CD4-positive, alpha-beta T cell treated with Interleukin-6 for 4 hours (primary cell): ENCODE results near the gene FAM222A.
A peak's percentile ranks its signal among the peaks of the same experiment; 100 is the strongest.

Experiments
- DNase-seq: peaks from one replicate; pipeline ENCODE4 v3.0.0-alpha.2; 2020; ENCODE audit warnings: mixed read lengths

Gene FAM222A

DNA sequence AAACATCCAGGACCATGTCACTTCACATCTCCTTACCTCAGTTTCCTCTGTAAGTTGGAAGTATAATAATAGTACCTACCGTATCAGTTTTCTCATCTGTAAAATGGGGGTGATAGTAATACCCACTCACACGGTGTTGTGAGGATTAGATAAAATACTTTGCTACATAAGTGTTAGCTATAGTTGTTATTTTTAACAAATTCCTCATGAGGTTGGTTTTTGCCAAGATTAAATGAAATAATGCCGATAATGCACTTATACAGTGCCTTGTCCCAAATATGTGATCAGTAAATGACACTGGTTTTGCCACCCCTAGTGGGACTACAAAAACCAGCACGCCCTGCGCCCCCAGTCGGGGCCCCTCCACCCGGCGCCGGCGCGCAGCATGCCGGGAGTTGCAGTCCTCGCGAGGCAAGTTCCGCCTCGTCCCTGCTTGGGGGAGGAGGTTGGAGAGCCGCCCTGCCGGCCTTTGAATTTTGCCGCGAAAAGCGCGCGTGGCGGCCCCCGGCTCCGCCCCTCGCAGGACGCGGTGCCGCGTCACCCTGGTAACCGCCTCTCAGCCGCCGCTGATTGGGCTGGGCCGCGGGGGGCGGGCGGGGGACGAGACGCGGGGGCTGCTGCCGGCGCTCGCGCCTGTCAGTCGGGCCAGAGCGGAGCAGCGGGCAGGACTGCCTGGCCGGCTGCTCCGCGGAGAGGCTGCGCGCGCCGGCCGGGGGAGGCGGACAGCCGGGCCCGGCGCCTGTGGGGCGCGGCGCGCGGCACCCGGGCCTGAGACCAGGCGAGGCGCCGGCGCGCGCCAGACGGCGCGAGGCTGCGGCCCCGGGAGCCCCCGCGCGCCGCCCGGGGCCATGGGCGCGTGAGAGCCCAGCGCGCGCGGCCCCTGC, at the start of gene FAM222A:
Gene FAM222A (plus strand): TSS at position 639 of the 884 bp plus-strand sequence. CDS start 30,322 bp downstream, outside the sequence.
- peak; percentile 98 for DNase-seq

DNA sequence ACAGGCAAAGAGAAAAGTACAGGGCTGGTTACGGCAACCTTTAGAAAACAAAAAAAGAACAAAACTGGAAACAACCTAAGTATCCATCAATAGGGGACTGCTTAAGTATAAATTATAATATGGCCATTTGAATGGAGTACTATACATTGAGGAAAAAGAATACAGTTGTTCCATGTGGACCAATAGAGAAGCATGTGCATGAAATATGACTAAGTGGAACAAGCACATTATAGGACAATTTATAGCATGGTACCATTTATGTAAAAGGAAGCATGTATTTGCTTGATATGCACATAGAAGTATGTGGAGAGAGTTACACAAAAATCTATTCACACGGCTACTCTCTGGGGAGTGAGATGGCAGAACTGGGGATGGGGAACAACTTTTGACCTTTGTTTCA, 49.2 kb upstream of the FAM222A start:
- no peak for DNase-seq

DNA sequence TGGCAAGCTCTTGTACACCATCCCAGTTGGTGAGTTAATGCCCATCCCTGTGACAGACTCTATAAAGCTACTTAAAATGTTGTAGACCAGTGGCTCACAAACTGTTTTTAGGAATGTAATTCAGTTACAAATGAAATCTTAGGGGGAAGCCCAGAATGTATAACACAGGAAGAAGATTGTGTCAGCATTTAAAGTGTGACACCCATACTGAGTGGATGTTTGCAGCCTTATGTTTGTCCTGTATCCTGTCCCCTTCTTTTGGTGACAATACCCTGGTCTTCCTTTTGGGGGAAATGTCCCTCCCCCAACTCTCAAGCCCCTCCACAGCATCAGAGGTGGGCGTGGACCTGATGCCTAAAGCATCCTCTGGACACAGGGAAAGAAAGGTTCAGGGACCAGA, 47.6 kb upstream of the FAM222A start:
- no peak for DNase-seq

DNA sequence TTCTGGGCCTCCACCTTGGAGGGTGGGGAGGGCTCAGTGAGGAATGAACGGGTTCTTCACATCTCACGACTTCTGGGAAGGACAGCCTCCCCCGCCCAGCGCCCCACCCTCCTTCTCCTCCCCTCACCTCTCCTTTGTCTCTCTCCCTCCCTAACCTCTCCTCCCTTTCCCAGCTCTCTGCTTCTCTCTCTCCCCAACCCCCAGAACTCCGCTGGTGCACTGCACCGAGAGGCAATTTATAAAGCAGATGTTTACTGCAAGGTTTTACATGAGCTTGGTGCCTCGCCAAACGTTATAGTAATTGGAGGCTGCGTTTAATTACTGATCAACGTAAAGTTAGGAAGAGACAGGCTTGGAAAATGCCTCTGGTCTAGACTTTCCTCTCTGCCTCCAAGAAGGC, 42.9 kb upstream of the FAM222A start:
- DNase-seq = no peak

DNA sequence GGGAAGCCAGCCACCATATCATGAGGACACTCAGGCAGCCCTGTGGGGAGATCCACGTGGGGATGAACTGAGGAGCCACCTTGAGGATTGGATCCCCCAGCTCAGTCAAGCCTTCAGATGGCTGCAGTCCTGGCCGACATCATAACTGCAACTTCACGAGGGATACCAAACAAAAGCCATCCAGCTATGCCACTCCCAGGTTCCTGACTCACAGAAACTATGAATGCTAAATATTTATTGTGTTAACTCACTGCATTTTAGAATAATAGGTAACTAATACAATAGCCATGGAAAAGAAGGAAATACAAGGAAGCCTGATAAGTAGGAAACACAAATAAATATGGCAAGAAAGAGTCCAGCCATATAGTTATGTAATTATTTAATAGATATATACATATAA, 42.1 kb upstream of the FAM222A start:
- DNase-seq = no peak

DNA sequence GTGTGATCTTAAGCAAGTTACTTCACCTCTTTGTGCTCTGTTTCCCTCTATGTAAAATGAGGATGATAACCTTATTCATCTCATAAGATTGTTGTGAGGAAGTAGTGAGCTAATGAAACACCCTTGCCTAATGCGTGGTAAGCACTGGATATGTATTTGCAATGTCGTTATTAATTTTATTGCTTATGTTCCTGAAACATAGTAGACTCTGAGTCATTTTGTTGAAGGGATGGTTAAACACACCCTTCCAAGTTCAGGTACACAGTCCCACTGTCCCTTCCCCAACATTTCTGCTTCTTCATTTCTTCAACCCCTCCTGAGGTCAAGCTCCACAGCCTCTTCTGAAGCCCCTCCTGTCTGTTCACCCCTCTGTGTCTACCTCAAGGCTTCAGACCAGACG, 40.2 kb upstream of the FAM222A start:
- DNase-seq = no peak

DNA sequence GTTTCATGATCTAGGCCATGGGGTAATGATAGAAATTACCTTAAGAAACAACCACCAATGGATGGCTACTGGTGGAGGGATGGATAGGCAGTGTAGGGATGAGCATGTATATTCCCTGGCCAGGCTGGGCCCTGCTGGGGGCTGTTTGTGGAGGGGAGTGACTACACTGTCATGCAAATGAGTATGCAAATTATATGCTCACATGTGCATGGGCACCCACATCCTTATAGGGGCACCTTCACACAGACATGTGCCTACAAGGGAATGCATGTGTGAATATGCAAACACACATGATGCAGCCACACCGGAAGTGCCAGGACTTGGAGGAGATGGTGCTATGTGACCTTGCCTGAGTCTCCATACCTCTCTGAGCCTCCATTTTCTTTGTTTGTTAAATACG, 39.7 kb upstream of the FAM222A start:
- DNase-seq = no peak

DNA sequence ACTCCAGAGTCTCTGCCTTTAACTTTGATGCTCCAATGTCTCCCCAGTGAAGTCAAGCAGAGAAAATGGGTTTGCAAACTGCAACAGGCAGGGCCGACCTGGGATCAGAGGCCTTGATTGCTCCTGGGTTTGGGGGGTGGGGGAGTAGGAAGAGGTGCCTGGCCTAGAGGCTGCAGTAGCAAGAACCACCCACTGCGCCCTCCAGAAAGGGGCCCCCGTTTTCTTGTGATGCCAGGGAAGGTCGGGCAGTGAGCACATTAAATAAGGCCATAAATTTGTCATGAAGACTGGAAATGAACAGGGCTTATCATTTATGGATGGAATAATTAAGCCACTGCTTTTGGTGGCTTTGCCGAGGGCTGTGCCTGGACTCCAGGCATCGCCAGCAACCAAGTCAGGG, 38.2 kb upstream of the FAM222A start:
- DNase-seq = no peak

DNA sequence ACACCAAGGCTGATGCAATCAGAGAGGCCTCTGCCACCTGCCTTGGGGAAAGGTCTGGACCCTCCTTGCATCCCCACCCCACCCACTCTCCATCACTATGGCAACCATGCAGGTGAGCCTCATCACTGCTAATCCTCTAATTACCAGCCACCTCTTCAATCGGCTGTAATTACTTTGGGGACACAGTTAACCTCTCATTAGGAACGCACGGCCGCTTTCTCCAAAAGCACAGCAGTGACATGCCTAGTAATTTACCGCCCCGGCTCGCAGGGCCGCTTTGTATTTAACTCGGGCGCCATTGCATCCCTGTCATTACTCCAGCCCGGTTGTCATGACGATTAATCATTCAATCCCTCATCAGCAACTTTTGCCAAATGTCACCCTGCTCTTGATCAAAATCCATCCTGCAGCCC, 36.3 kb upstream of the FAM222A start:
- DNase-seq = no peak

DNA sequence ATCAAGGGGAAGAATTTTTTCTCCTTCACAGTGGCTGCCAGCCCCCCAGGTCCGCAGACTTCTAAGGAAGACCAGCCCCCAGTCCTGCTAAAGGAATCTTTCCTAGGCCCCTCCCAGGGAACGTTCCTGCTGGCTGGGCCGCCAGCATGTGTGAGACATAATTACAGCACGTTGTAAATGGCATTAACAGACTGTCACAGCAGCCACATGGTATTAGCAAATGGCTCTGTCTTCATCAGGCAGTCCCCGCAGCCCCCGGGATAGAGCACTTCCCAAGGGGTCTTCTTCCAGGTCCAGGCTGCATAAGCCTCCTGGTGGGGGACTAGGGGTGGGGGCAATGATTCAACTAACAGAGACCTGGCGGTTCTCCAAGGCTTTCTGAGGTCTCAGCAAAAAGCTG, 34.9 kb upstream of the FAM222A start:
- no peak for DNase-seq

DNA sequence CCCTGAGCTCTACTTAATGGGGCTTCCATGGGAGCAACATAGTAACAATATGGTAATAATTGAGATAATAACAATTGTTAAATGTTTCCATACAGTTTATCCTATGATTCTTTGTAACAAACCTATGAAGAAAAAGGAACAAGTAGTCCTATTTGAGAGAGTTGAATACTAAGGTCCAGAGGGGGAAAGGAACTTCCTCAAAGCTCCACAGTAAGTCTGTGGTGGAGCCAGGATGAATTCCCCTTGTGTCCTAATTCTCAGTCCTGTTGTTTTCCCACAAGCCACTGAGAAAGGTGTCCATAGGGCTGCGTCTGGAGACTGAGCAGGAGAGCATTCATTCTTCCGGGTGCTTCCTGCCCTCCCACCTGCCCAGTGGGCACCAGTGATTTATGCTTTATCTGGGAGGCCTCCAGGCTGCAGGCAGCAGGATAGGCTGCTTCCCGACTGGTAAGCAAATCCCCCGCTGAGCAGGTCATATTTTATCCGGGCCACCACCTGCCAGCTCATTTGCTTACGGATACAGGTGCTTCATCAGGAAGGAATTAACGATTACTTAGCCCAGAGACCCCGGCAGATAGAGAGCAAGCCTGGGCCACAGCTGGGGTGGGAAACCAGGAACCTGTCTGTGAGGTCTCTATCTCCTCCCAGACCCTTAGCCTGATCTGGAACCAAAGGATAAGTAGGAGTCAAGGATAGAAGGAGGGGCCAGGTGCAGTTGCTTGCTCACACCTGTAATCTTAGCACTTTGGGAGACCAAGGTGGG, 33.9 kb upstream of the FAM222A start:
- no peak for DNase-seq

DNA sequence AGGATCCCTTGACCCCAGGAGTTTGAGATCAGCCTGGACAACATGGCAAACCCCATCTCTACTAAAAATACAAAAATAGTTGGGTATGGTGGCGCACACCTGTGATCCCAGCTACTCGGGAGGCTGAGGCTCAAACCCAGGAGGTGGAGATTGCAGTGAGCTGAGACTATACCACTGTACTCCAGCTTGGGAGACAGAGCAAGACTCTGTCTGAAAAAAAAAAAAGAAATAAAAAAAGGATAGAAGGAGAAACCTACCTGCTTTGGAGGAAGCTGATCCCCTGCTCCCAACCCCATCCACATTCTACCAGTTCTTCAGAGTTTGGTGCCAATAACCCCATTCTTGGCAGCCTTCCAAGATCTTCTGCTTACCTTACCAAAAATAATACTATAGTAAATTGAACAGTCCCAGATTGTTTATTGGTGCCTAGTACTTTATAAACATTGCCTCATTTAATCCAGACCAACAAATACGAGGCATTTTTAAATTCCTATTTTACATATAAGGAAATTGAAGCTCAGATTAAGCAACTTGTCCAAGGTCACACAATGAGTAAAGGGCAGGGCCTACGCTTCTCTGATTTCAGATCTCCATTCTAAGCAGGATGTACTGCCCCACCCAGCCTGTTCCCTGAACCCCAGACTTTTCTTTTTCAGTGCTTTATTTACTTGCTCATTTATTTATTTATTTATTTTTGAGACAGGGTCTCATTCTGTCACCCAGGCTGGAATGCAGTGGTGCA, 33.2 kb upstream of the FAM222A start:
- DNase-seq = no peak

DNA sequence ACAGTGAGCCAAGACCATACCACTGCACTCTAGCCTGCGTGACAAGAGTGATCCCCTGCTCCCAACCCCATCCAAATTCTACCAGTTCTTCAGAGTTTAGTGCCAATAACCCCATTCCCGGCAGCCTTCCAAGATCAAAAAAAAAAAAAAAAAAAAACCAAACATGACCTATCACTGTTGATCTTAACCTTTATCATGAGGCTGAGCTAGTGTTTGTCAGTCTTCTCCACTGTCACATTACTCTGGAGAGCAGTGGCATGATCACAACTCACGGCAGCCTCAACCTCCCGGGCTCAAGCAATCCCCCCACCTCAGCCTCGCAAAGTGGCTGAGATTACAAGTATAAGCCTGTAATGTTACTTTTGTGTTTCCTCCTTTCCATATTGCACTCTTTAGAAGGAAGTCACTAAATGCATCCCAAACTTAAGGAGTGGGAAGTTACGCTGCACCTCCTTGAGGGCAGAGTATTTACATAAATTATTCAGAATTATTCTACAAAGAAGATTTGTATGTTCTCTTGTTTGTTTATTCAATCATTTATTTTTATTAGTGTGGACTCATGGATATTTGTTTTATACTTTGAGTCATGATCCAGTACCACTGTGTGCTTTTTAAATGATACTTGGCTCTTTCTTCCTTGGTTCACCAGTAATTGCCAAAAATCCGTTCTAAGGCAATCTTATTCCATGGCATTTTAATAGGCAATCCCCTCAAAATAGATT, 31.5 kb upstream of the FAM222A start:
- DNase-seq = no peak

DNA sequence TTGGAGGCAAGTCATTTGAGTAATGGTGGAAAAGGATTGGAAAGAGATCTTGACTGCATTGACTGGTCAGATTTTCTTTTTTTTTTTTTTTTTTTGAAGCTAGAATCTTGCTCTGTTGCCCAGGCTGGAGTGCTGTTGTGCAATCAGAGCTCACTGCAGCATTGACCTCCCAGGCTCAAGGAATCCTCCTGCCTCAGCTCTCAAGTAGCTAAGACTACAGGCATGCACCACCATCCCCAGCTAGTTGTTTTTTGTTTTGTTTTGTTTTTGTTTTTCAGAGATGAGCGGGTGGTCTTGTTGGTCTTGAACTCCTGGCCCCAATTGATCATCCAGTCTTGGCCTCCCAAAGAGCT, 30.9 kb upstream of the FAM222A start:
- DNase-seq = no peak

DNA sequence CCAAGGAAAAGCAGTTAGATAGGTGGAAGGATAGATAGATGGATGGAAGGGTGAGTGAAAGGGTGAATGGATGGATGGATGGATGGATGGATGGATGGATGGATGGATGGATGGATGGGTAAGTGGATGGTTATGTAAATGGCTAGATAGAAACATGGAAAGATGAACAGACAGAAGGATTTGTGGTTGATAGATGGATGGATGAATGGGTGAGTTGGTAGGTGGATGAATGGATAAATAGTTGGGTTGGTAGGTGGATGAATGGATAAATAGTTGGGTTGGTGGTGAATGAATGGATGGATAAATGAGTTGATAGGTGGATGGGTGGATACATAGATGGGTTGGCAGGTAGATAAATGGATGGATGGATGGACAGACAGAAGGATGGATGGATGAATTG, 30.3 kb upstream of the FAM222A start:
- DNase-seq = no peak

DNA sequence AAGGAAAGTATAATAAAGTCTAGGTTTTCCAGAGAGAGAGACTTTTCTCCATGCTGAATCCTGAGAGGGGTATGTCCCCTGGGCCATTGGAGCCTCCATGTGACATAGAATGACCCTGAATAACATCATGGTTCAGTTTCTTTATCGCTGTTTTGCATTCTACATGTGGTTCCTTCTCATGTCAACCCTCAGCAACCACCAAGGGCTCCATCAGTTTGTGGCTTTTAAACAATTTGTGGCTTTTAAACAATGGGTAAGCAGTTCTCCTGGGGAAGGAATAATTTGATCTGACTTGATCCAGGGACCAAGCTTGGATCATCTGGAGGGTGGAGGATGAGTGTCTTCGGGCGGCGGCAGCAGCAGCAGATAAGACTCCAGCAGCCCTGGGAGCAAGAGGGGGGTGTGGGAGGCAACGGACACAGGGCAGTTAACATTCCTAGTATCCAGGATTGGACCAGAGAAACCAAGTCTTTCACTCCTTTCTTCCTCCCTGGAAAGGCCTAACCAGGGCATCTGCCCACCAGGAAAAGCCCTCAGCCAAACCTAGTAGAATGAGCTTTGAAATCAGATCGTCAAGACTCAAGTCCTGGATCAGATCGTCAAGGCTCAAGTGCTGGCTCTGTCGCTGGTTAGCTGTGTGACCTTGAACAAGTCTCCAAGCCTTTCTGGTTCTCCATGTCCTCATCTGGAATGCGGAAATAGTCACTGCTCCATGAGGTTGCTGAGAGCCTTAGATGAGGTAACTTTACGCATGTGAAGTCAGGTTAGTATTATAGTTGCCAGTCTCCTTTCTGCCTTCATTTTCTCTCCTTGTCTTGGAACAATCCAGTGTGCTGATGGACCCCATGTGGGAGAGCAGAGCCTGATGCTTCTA, 27.8 kb upstream of the FAM222A start:
- no peak for DNase-seq

DNA sequence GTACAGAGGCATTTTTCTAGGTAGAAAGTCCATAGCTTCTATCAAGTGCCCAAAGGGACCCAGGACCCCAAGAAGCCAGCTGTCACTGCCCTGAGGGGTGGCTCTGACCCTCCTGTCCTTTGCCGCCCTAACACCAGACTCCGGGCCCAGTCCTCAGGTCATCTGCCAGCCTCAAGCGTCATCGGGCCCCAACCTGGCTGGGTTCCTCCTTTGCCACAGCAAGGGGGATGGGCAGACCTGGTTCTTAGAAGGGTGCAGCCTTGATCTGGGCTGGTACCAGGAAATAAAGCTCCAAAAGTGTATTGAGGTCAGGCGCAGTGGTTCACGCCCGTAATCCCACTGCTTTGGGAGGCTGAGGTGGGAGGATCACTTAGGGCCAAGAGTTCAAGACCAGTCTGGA, 27.1 kb upstream of the FAM222A start:
- DNase-seq = no peak

DNA sequence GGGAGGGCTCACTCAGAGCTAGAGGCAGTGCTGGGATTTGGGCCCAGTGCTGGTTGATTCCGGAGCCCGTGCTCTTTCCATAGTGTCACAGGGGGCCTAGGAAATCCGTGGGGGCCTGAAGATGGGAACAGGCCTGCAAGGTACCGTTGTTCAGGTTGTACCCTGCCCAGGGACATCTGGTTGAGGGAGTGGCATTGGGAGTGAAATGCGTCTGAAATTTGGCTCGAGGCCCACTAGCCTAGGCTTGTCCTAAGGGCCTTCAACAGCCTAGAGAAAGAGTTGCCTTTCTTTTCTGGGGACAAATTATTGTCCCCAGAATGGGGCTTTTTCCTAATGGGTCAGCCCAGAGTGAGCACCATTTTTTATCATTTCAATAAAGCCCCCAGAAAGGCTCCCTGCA, 26.4 kb upstream of the FAM222A start:
- DNase-seq = no peak

DNA sequence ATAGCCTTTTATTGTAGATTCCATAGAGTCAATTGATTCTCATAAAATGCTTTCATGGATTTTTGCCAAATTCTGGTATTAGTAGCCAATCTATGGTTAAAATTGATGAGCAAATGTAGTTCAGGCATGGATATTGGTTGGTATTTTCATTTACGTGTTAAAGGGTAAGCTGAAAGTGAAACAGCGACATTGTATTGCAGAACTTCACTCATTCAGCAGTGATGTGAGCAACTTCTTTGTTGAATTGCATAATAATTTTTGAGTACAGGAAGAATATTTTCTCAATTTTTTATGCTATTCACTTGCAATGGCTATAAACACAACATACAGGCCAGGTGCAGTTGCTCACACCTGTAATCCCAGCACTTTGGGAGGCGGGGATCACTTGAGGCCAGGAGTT, 24.2 kb upstream of the FAM222A start:
- no peak for DNase-seq

DNA sequence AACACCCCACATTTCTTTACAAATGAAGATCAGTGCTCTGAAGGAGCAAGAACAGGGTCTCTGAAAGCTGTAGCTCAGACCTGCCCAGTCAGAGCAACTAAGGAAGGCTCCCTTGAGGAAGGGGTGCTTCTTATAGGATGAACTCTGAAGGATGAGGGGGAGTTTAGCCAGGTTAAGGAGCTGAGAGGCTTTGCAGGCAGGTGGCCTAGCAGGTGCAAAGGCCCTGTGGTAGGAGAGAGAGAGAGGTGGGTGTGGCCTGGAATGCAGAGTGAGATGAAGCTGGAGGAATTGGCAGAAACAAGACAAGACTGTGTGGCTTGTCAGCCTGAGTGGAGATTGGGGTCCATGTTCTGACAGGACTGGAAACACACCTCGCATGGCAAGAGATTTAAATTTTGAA, 20.5 kb upstream of the FAM222A start:
- DNase-seq = no peak

DNA sequence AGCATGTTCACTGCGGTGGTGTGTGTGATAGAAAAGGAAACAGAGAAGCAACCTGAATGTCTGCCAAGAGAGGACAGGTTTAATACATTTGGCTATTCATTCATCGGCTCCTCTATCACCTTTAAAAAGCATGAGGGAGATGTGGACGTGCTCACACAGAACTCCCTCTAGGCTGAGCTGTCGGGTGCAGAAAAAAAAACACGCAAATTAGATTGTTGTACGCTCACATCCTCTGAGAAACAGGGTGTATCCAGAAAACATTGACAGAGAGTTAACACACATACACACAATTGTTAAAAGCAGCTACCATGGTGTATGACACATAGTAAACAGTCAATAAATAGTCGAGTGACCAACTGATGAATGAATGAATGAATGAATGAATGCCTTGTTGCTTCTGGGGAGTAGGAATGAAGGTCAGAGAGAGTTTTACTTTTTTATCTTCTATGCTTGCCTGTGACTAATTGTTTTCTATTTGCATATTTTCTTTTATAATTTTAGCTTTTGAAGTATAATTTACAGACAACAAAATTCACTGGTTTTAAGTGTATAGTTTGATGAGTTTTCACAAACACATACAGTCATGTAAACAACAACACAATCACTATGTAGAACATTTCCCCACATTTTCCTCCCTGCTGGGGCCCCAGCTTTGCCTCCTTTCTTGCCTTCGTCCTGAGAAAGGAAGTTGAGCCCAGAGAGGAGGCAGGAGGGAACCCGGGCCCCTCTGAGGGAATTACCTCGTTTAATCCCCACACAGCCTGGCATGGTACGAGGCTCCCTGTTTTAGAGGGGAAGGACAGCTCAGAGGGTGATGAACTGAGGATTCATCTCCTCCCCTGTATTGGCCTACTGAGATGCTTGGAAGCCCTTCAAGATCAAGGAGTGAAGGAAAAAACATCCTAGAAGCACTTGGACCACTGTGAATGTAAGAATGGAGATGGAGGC, 19.7 kb upstream of the FAM222A start:
- no peak for DNase-seq
